Large intestine (tissue), 3 donors: ENCODE measurements around the gene ITIH3. TPM values are rescaled to one million over a fixed set of nuclear protein-coding genes. Genes with fewer than 3 reads are reported as not detected.

Source experiments
- DNase-seq, 2 donors: peaks; one replicate each; pipeline versions ENCODE4 v3.0.0 to v3.0.0-alpha.2; 2013
- H3K27ac ChIP-seq: one replicate; pipeline ENCODE4 v1.5.1; 2013; ENCODE audit warnings: low read length
- H3K27me3 ChIP-seq: 2 replicates; pipeline ENCODE4 v1.6.1; 2013; ENCODE audit warnings: low read length; ENCODE audit not compliant: control insufficient read depth, insufficient read depth
- H3K36me3 ChIP-seq: 2 replicates; pipeline ENCODE4 v1.6.1; 2013; ENCODE audit warnings: low read length; ENCODE audit not compliant: control insufficient read depth, insufficient read depth
- H3K4me1 ChIP-seq: one replicate; pipeline ENCODE4 v1.6.1; 2013; ENCODE audit warnings: low read length; ENCODE audit not compliant: control insufficient read depth, insufficient read depth
- H3K4me3 ChIP-seq: one replicate; pipeline ENCODE4 v1.5.1; 2013; ENCODE audit warnings: low read length
- H3K9me3 ChIP-seq: one replicate; pipeline ENCODE4 v1.6.1; 2013; ENCODE audit warnings: mild to moderate bottlenecking, low read depth, low read length, moderate library complexity; ENCODE audit not compliant: control insufficient read depth
- WGBS: methylation state at CpG from one replicate; pipeline ENCODE4 v1.1.5; 2013; ENCODE audit warnings: low lambda C conversion rate; ENCODE audit not compliant: insufficient coverage; 5-methylcytosine and 5-hydroxymethylcytosine counted together
- polyA plus RNA-seq: library from polyadenylated mRNA; unstranded; fragments of 120-200 nt; gene quantifications from one replicate; pipeline ENCODE4 v1.2.1, GENCODE V29; 2013

The ITIH3 gene
- polyA plus RNA-seq, 1 donor = 5.3 TPM

GRCh38 chr3:52788890-52789745 lies 5.5 kb upstream of the ITIH3 start:
- peaks cover 5% of the 10 kb centered on the region for H3K4me1 ChIP-seq
- H3K36me3 ChIP-seq = no peaks in the 10 kb centered on the region
- WGBS = no CpG with 5 or more reads among the region's 16 CpGs
- no peak for DNase-seq
- no peak overlapping the region for H3K27ac ChIP-seq
- no peaks in the 10 kb centered on the region for H3K9me3 ChIP-seq
- no peak overlapping the region for H3K4me3 ChIP-seq
- no peaks in the 10 kb centered on the region for H3K27me3 ChIP-seq

- no peak for DNase-seq
- no peaks in the 10 kb centered on the region for H3K27me3 ChIP-seq
- no peak overlapping the region for H3K4me3 ChIP-seq
- H3K27ac ChIP-seq = no peak overlapping the region
- H3K4me1 ChIP-seq = peaks cover 9% of the 10 kb centered on the region
- H3K36me3 ChIP-seq = no peaks in the 10 kb centered on the region
- no peaks in the 10 kb centered on the region for H3K9me3 ChIP-seq
- no CpG with 5 or more reads among the region's 6 CpGs for WGBS
These were observed 4.9 kb upstream of the ITIH3 start for GRCh38 chr3:52789746-52790040.

GRCh38 chr3:52790337-52790736 lies 4.3 kb upstream of the ITIH3 start:
- no peak for DNase-seq
- Histone ChIP-seq H3K4me1 (peaks cover 12% of the 10 kb centered on the region), H3K27me3 (no peaks in the 10 kb centered on the region), H3K36me3 (no peaks in the 10 kb centered on the region), H3K27ac (no peak overlapping the region), H3K9me3 (no peaks in the 10 kb centered on the region), H3K4me3 (no peak overlapping the region)
- WGBS = no CpG with 5 or more reads among the region's 7 CpGs

- H3K27ac ChIP-seq = no peak overlapping the region
- WGBS = no CpG with 5 or more reads among the region's 13 CpGs
- no peak for DNase-seq
- H3K4me1 ChIP-seq = peaks cover 12% of the 10 kb centered on the region
- no peaks in the 10 kb centered on the region for H3K9me3 ChIP-seq
- no peaks in the 10 kb centered on the region for H3K36me3 ChIP-seq
- H3K27me3 ChIP-seq = no peaks in the 10 kb centered on the region
- no peak overlapping the region for H3K4me3 ChIP-seq
These were observed 3.9 kb upstream of the ITIH3 start for GRCh38 chr3:52790741-52791140.

GRCh38 chr3:52791366-52791765 lies 3.2 kb upstream of the ITIH3 start:
- Histone ChIP-seq H3K36me3 (no peaks in the 10 kb centered on the region), H3K4me1 (peaks cover 12% of the 10 kb centered on the region), H3K27me3 (no peaks in the 10 kb centered on the region), H3K9me3 (no peaks in the 10 kb centered on the region), H3K27ac (no peak overlapping the region), H3K4me3 (no peak overlapping the region)
- no peak for DNase-seq
- WGBS = no CpG with 5 or more reads among the region's 12 CpGs

GRCh38 chr3:52791928-52792327 lies 2.7 kb upstream of the ITIH3 start:
- Histone ChIP-seq H3K9me3 (no peaks in the 10 kb centered on the region), H3K27me3 (no peaks in the 10 kb centered on the region), H3K4me3 (no peak overlapping the region), H3K4me1 (peaks cover 12% of the 10 kb centered on the region), H3K36me3 (no peaks in the 10 kb centered on the region), H3K27ac (no peak overlapping the region)
- no CpG with 5 or more reads among the region's 4 CpGs for WGBS
- no peak for DNase-seq

- DNase-seq = no peak
- no peaks in the 10 kb centered on the region for H3K9me3 ChIP-seq
- H3K4me3 ChIP-seq = no peak overlapping the region
- no peaks in the 10 kb centered on the region for H3K36me3 ChIP-seq
- peaks cover 12% of the 10 kb centered on the region for H3K4me1 ChIP-seq
- no peaks in the 10 kb centered on the region for H3K27me3 ChIP-seq
- no CpG with 5 or more reads among the region's 7 CpGs for WGBS
- H3K27ac ChIP-seq = no peak overlapping the region
These were observed 2.2 kb upstream of the ITIH3 start for GRCh38 chr3:52792413-52792812.

- H3K27me3 ChIP-seq = no peaks in the 10 kb centered on the region
- no peaks in the 10 kb centered on the region for H3K36me3 ChIP-seq
- H3K9me3 ChIP-seq = no peaks in the 10 kb centered on the region
- H3K4me1 ChIP-seq = peaks cover 12% of the 10 kb centered on the region
- H3K4me3 ChIP-seq = no peak overlapping the region
- no peak for DNase-seq
- no peak overlapping the region for H3K27ac ChIP-seq
- WGBS = 30% methylated on average over 2 of the region's 18 CpGs
These were observed 1.5 kb upstream of the ITIH3 start for GRCh38 chr3:52792961-52793695.

GRCh38 chr3:52793702-52794611 lies 639 bp upstream of the ITIH3 start:
- Histone ChIP-seq H3K9me3 (no peaks in the 10 kb centered on the region), H3K27me3 (no peaks in the 10 kb centered on the region), H3K4me3 (no peak overlapping the region), H3K27ac (no peak overlapping the region), H3K4me1 (peaks cover 12% of the 10 kb centered on the region), H3K36me3 (no peaks in the 10 kb centered on the region)
- WGBS = no CpG with 5 or more reads among the region's 9 CpGs
- peak in 1 of 2 donors; percentile 53 for DNase-seq

GRCh38 chr3:52795298-52795900 lies 803 bp downstream of the ITIH3 start:
- Histone ChIP-seq H3K4me1 (peaks cover 12% of the 10 kb centered on the region), H3K27ac (no peak overlapping the region), H3K27me3 (no peaks in the 10 kb centered on the region), H3K4me3 (no peak overlapping the region), H3K9me3 (no peaks in the 10 kb centered on the region), H3K36me3 (no peaks in the 10 kb centered on the region)
- DNase-seq = no peak
- WGBS = no CpG with 5 or more reads among the region's 9 CpGs
